Nephron progenitor cell (in vitro differentiated cells): Measurements from ENCODE around the gene PROB1.

Source experiments
- DNase-seq: peaks from one replicate; pipeline ENCODE4 v3.0.0; 2021
- H3K27ac Mint-ChIP-seq: 2 replicates; pipeline ENCODE4 v1.8.0; 2021; ENCODE audit warnings: mild to moderate bottlenecking, moderate library complexity, mixed read lengths
- H3K27me3 Mint-ChIP-seq: 2 replicates; pipeline ENCODE4 v1.8.0; 2021; ENCODE audit warnings: mild to moderate bottlenecking, low read depth, mixed read lengths; ENCODE audit not compliant: poor library complexity
- H3K36me3 Mint-ChIP-seq: 2 replicates; pipeline ENCODE4 v1.8.0; 2021; ENCODE audit warnings: low read depth, mixed read lengths
- H3K4me1 Mint-ChIP-seq: 2 replicates; pipeline ENCODE4 v1.8.0; 2021; ENCODE audit warnings: mixed read lengths
- H3K4me3 Mint-ChIP-seq: 2 replicates; pipeline ENCODE4 v1.8.0; 2021; ENCODE audit warnings: mild to moderate bottlenecking, moderate library complexity, mixed read lengths
- H3K9me3 Mint-ChIP-seq: 2 replicates; pipeline ENCODE4 v1.8.0; 2021; ENCODE audit warnings: mild to moderate bottlenecking, moderate library complexity, mixed read lengths
- CTCF ChIP-seq: fragments of 200-600 bp; sonication (generic); IDR thresholded peaks from 2 replicates; pipeline ENCODE4 v1.5.0; 2021; ENCODE audit warnings: antibody characterized with exemption

The PROB1 gene

GRCh38 chr5:139392678-139393496, 2.0 kb downstream of the PROB1 start:
- peaks cover 16% of the 10 kb centered on the region for H3K36me3 Mint-ChIP-seq
- H3K9me3 Mint-ChIP-seq, result no peaks in the 10 kb centered on the region
- H3K27me3 Mint-ChIP-seq, result peaks cover 66% of the 10 kb centered on the region
- peak overlapping the region; percentile 81 for H3K4me3 Mint-ChIP-seq
- TF ChIP-seq CTCF, result peak; percentile 64
- peak; percentile 87 for DNase-seq
- no peak overlapping the region for H3K27ac Mint-ChIP-seq
- peaks cover 19% of the 10 kb centered on the region for H3K4me1 Mint-ChIP-seq

GRCh38 chr5:139392324-139392677, 2.6 kb downstream of the PROB1 start:
- Mint-ChIP-seq H3K27me3 (peaks cover 61% of the 10 kb centered on the region), H3K4me1 (peaks cover 19% of the 10 kb centered on the region), H3K27ac (no peak overlapping the region), H3K4me3 (no peak overlapping the region), H3K36me3 (peaks cover 12% of the 10 kb centered on the region), H3K9me3 (no peaks in the 10 kb centered on the region)
- DNase-seq, result no peak
- TF ChIP-seq CTCF, result no peak

- Mint-ChIP-seq H3K36me3 (peaks cover 6% of the 10 kb centered on the region), H3K4me3 (no peak overlapping the region), H3K4me1 (peaks cover 19% of the 10 kb centered on the region), H3K9me3 (no peaks in the 10 kb centered on the region), H3K27me3 (peaks cover 57% of the 10 kb centered on the region), H3K27ac (no peak overlapping the region)
- no peak for TF ChIP-seq CTCF
- no peak for DNase-seq
Measured at GRCh38 chr5:139391570-139392323, 3.2 kb downstream of the PROB1 start.

GRCh38 chr5:139390639-139391569, 4.0 kb downstream of the PROB1 start:
- H3K4me3 Mint-ChIP-seq, result no peak overlapping the region

More at GRCh38 chr5:139390639-139391569, 4.0 kb downstream of the PROB1 start:
- no peaks in the 10 kb centered on the region for H3K9me3 Mint-ChIP-seq
- H3K36me3 Mint-ChIP-seq, result no peaks in the 10 kb centered on the region
- peaks cover 48% of the 10 kb centered on the region for H3K27me3 Mint-ChIP-seq
- peaks cover 19% of the 10 kb centered on the region for H3K4me1 Mint-ChIP-seq
- no peak overlapping the region for H3K27ac Mint-ChIP-seq
- no peak for TF ChIP-seq CTCF
- DNase-seq, result no peak
